Measurements from ENCODE around the gene PAIP2.

Gene PAIP2

DNA sequence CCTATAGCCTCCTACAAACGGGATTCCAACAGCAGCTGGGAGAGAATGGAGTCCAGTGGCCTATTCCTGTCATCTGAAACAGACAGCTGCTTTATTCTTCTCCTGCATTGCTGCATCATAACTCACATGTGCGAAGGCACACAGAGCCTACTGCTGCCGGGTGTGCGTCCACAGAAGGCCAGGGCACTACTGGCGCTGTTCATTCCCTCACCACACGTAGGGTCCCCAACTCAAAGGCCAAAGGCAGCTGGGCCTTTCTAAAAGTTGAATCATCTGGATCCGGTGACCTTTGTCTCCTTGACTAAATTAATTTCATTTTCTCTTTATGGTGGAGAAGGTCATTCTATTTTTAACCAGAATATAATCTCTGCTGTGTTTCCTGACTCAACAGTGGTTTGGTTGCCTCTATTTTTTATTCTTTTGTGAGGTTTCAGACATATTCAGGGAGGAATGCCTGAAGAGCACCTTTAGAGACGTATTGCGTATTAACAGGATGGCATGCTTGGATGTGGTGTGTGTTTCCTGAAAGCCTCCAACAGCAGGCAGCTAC, 73.0 kb downstream of the PAIP2 start:
- no peak for DNase-seq

DNA sequence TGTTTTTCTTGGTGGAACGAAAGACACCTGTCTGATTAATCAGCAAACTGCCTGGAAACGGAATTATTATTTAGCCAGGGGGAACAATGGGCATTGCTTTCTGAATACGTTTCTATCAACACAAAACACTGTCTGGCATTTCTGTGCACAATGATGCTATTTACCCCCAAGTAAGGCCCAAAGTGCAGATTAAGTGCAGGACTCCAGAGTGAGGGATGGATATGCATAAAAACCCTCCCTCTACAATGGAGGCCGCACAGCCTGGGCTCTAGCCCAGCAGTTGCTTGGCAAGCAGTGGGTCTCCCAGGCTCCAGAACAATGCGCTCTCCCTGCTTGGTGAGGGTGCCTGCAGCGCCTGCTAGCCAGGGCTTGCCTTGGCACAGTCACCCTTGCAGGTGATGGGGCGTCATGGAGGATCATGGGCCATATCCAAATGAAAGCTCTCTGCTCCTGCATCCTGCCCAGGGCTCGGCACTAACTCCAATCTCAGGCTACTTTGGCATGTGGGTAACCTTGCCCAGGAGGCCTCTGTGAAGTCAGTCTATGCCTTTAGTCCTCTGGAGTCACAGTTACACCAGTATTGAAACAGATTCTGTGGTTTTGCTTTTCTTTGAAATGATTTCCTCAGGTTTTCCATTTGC, 73.7 kb downstream of the PAIP2 start:
- DNase-seq = no peak

DNA sequence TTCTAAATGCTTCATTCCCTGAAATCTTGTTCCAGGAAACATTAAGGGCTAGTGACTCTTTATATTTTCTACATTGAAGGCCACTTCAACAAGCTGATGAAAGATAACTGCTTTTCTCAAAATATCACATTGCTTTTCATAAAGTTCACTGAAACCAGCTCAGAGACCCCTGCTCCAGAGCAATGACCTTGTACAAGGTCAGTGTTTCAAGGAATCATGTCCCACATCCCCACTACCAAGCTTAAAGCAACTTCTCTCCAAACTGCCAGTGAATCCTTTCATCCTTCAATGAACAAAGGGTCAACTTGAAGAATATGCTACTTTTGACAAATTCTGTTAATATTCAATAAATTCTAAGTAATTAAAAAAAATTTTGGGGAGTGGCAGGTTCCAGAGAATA, 74.2 kb downstream of the PAIP2 start:
- no peak for DNase-seq

DNA sequence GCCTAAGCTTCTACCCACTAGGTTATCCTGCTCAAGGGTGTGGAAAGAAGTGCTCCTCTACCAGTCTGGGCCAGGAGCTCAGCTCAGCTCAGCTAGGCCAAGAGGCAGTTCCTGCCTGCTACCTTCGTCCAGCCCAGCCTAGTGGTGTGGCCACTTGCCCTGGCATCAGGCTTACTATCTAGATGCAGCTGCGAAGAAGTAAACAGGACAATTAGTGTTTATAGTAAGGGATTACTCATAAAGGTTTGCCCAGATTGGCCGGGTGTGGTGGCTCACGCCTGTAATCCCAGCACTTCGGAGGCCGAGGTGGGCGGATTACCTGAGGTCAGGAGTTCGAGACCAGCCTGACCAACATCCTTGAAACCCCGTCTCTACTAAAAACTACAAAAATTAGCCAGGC, 75.0 kb downstream of the PAIP2 start:
- DNase-seq = no peak

DNA sequence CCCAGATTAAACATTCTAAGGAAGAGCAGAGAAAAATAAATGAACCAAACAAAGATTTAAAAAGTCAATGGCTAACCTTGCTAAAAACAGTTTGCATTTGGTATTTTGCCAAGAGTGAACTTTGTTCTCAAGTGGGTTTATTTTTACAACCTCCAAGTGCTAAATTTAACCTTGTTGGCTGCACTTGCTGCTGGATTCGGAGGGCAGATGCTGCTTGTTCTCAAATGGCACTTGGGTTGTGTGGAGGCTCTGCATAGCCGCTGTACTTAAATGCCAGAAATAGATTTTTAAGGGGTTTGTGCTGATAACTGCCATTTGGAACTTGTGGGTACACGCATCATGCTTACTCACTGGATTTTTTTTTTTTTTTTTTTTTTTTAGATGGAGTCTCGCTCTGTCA, 75.6 kb downstream of the PAIP2 start:
- DNase-seq = no peak

DNA sequence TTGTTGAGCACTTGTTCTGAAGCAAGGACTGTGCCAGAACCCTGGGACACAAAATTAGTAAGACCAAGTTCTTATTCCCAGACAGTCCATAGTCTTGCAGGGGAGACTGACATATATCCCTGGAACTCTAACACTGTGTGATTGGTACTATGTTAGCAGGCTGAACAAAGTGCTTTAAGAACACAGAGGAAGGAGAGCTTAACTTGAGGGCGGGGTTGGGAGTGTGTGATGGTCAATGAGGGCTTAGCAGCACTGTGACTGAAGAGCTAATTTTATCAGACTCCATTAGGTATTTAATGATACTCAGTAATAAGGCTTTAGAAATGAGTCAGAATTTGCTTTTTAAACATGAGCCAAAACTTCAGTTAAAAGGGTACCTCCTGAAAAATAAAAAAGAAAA, 77.1 kb downstream of the PAIP2 start:
- DNase-seq = no peak
